Astrocyte of the spinal cord (primary cell): ENCODE data around the gene MAP2K6.

ENCODE experiments used
- DNase-seq: peaks from one replicate; pipeline ENCODE4 v3.0.0; 2011; ENCODE audit warnings: low read depth, low spot score
- H3K4me3 ChIP-seq: 2 replicates; pipeline ENCODE4 v1.5.1; 2011; ENCODE audit warnings: low read depth, mild to moderate bottlenecking, low read length, moderate library complexity
- in situ Hi-C: cut with HindIII; loops from 2 replicates; pipeline ENCODE4 v1.10.0; 2017; ENCODE audit warnings: low sequenced_read_pairs
- TF ChIP-seq, protein P1 (sequence below): IDR thresholded peaks from 2 replicates; pipeline ENCODE4 v1.5.1; 2012; ENCODE audit warnings: low read depth, mild to moderate bottlenecking, low read length, inconsistent platforms

MAP2K6 gene

DNA sequence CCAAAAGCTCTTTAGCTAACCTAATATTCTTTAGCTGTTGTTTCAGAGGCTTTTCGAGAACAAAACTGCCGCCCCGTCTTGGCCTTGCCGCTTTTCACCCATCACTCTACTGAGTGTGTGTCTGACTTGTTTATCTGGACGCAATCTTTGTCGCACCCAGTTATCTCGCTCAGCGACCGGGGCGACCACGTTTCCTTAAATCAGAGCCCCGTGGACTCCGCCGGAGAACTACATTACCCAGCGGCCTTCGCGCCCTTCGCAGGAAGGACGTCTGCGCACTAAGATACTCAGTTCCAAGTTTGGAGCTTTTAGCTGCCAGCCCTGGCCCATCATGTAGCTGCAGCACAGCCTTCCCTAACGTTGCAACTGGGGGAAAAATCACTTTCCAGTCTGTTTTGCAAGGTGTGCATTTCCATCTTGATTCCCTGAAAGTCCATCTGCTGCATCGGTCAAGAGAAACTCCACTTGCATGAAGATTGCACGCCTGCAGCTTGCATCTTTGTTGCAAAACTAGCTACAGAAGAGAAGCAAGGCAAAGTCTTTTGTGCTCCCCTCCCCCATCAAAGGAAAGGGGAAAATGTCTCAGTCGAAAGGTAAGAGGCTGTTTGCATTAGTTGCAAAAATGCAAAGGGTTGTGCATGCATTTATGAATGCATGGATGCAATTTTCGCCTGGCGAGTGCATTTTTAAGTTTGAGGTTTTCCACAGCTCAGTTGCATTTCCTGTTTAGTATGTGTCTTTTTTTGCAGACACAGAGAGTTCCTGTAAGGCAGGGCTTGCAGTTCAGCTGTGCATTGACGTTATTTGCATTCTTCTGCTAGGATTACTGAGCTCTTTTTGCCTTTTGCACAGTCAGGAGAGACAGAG lies at the start of gene MAP2K6:
MAP2K6 (plus strand) TSS at position 290 of the 867 bp plus-strand sequence; CDS start at position 578, 288 bp downstream.
- peak within 1 kb of the TSS; percentile 57 for H3K4me3 ChIP-seq
- DNase-seq = peak; percentile 80
- TF ChIP-seq, protein P1, sequence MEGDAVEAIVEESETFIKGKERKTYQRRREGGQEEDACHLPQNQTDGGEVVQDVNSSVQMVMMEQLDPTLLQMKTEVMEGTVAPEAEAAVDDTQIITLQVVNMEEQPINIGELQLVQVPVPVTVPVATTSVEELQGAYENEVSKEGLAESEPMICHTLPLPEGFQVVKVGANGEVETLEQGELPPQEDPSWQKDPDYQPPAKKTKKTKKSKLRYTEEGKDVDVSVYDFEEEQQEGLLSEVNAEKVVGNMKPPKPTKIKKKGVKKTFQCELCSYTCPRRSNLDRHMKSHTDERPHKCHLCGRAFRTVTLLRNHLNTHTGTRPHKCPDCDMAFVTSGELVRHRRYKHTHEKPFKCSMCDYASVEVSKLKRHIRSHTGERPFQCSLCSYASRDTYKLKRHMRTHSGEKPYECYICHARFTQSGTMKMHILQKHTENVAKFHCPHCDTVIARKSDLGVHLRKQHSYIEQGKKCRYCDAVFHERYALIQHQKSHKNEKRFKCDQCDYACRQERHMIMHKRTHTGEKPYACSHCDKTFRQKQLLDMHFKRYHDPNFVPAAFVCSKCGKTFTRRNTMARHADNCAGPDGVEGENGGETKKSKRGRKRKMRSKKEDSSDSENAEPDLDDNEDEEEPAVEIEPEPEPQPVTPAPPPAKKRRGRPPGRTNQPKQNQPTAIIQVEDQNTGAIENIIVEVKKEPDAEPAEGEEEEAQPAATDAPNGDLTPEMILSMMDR = no peak
- in situ Hi-C loops = no loop called here

DNA sequence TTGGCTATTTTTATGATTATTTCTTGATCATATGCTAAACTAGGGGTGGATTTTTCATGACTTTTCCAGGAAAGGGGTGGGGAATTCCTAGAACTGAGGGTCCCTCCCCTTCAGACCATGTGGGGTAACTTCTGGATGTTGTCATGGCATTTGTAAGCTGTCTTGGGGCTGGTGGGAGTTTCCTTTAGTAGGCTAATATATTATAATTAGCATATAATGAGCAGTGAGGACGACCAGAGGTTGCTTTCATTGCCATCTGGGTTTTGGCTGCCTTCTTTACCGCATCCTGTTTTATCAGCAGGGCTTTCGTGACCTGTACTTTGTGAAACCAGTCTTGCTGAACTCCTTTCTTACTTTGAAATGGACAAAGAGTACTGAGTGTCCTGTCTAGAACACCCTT lies 47.2 kb upstream of the MAP2K6 start:
- in situ Hi-C loops = no loop called here
- DNase-seq = no peak

DNA sequence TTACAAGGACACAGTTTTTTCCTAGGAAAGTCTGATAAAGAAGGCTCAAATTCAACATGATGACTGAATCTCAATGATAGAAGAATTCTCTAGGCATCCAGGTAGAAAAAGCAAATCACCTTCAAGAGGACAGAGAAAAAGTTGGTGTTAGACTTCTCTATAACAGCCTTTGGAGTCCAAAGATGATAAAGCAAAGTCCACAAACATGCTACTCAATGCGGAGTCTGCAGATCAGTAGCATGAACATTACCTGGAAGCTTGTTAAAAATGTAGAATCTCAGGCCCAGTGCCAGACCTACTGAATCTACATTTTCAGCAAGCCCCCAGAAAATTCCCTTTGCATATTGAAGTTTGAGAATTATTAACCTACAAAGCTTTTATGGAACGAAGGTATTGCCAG lies 41.4 kb upstream of the MAP2K6 start:
- in situ Hi-C loops = no loop called here
- DNase-seq = no peak
- TF ChIP-seq, protein P1 = no peak
- no peak overlapping the region for H3K4me3 ChIP-seq

More for the DNA sequence above, 47.2 kb upstream of the MAP2K6 start:
- no peak overlapping the region for H3K4me3 ChIP-seq
- TF ChIP-seq, protein P1 = no peak

DNA sequence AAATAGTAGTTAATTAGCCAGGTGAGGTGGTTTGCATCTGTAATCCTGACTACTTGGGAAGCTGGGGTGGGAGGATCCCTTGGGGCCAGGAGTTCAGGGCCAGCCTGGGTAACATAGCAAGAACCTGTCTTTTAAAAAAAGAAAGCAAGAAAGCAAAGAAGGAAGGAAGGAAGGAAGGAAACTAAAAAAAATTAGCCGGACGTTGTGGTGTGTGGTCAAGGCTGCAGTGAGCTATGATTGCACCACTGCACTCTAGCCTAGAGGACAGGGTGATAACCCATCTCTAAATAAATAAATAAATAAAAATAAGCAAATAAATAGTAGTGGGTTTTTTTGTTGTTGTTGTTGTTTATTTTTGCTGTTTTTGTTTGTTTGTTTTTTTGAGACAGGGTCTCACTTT lies 39.3 kb upstream of the MAP2K6 start:
- in situ Hi-C loops = no loop called here
- TF ChIP-seq, protein P1 = no peak
- no peak for DNase-seq
- no peak overlapping the region for H3K4me3 ChIP-seq

DNA sequence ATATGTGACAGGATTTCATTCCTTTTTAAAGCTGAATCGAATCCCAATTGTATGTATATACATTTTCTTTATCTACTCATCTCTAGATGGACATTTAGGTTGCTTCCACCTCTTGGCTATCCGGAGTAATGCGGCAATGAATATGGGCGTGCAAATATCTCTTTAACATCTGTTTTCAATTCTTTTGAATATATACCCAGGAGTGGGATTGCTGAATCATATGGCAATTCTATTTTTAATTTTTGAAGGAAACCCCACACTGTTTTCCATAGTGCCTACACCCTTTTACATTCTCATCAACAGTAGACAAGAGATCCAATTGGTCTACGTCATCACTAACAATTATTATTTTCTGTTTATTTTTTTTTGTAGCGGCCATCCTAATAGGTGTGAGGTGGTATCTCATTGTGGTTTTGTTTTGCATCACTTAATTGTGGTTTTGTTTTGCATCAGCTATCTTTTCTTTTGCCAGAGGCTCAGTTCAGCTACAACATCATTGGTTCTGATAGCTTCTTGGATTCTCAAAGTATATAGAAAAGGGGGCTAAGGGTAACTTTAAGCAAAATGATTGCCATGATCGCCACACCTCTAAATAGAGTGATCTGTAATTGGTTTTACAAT lies 25.6 kb upstream of the MAP2K6 start:
- TF ChIP-seq, protein P1 = no peak
- H3K4me3 ChIP-seq = no peak overlapping the region
- in situ Hi-C loops = no loop called here
- DNase-seq = no peak

DNA sequence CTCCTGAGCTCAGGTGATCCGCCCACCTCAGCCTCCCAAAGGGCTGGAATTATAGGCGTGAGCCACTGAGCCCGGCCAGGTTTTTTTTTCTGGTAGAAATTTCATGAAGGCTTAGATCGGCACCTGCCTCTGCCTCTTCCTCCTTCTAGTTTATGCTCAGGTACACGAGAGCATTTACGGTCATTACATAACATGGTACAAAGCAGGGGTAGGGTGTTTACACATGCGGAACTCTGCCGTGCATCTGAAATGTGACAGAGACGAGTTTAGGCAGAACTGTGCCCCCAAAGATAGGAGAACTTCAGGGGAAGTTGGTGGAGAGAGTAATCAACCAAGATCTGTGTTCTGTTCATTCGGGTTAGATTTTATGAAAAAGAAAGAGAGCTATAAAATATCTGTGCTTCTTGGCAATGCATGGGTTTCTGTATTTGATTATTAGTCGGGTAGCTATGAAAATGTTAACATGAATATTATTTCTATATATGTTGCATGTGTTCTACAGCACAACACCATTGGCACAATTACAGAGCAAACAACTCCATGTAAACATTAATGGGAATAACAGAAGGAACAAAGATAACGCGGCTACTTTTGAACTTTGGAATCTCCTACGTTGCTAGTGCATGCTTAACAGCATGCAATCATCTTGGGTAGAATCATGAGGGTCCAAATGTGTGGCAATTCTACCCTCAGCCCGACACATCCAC lies 23.5 kb upstream of the MAP2K6 start:
- in situ Hi-C loops = no loop called here
- TF ChIP-seq, protein P1 = no peak
- no peak overlapping the region for H3K4me3 ChIP-seq
- DNase-seq = no peak
